M059J (cell line): ENCODE data around the gene ATG16L1. TPM values are rescaled to one million over a fixed set of nuclear protein-coding genes. Genes with fewer than 3 reads are reported as not detected.

Experiments
- DNase-seq: peaks from one replicate; pipeline ENCODE4 v3.0.0-alpha.2; 2012; ENCODE audit warnings: low read depth
- total RNA-seq: library from RNA; depleted of rRNA; stranded (reverse); fragments of >200 nt; shearing (Covaris generic); gene quantifications from 2 replicates; pipeline ENCODE4 v1.2.3, GENCODE V29; 2014

Gene ATG16L1
- total RNA-seq, 1 experiment from 2014 or later = 32.5 TPM

DNA sequence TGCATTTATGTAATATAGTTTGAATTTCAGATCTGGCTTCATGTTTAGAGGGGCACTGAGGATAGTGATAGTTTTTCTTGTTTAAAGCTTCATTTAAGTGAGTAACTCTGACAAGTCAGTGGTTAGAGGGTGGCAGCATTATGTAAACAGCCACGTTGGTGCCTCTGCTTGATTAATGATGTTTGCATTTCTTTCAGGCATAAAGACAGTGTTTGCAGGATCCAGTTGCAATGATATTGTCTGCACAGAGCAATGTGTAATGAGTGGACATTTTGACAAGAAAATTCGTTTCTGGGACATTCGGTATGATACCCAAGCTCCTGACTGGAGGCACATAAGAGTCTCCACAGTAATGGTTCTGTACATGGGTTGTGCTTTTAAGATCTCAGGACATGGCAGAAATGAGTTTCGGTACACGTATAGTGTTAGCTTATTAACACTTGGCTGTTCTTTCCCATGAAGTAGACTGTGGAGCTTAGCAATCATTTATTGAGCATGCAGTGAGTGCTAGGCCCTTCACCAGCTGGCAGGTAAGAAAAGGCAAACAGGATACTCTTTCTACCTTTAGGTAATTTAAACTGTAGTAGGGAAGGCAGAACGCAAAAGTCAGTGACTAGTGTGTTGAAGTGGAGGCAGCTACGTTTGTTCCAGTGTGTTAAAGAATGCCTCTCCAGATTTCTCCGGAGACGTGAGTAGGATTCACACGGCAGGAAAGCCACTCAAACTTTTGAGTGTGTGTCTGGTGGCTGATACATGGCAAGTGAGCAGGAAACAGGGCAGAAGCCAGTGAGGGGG, 38.8 kb downstream of the ATG16L1 start:
- peak; percentile 47 for DNase-seq

- no peak for DNase-seq
Measured at GRCh38 chr2:233295891-233296290, 44.4 kb downstream of the ATG16L1 start.

DNA sequence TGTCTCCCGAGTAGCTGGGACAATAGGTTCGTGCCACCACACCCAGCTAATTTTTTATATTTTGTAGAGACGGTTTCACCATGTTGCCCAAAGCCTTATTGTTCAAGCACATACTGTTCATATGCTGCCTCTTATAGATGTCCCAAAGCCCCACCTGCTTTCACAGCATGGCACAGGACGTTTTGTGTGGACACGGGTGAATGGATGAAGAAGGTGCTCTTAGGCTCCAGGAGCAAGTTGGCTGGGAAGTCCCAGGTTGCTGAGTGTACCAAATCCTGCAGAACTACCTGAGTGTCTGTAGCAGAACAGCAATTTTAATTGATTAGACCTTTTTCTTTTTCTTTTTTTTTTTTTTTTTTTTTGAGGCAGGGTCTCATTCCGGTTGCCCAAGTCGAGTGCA, 45.6 kb downstream of the ATG16L1 start:
- no peak for DNase-seq

- no peak for DNase-seq
Measured at GRCh38 chr2:233300401-233300800, 48.9 kb downstream of the ATG16L1 start.

- no peak for DNase-seq
Measured at GRCh38 chr2:233301248-233301647, 49.8 kb downstream of the ATG16L1 start.

DNA sequence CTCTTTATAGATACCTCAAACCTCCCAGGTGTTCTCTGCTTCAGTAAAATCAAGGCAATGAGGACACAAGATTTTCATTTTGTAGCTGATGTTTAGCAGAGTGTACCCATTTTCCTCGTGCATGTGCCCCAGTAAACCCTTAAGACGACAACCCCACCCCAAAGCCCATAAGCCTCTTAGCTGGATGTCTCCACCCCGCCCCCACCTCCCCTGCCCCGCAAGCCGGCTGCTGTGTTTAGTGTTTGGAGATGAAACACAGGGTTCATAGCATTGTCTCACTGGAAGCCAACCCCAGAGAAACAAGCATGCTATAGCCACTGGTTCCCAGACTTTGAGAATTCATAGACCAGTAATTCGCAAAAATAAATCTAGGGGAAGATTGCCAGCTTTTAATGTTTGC, 50.3 kb downstream of the ATG16L1 start:
- no peak for DNase-seq

DNA sequence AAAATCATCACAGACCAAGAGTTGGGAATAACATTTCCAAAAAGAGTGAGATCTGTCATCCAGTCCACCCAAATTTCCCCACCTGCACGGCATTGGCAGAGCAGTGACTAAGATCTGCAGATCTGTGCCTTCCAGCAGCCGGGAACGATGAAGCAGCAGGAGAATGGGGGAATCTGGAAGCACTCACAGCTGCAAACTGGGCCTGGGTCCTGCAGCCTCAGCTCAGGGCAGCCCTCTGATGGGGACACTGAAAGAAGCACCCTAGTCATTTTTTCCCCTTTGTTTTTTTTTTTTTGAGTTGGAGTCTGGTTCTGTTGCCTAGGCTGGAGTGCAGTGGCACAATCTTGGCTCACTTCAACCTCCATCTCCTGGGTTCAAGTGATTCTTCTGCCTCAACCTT, 51.8 kb downstream of the ATG16L1 start:
- DNase-seq = no peak

- DNase-seq = no peak
Measured at GRCh38 chr2:233307565-233307964, 56.1 kb downstream of the ATG16L1 start, which contains the start of gene SAG. TSS of gene SAG (plus strand) at chr2:233307816. CDS start at chr2:233309190, 1,374 bp downstream.

GRCh38 chr2:233311241-233311926, 59.9 kb downstream of the ATG16L1 start:
- no peak for DNase-seq

DNA sequence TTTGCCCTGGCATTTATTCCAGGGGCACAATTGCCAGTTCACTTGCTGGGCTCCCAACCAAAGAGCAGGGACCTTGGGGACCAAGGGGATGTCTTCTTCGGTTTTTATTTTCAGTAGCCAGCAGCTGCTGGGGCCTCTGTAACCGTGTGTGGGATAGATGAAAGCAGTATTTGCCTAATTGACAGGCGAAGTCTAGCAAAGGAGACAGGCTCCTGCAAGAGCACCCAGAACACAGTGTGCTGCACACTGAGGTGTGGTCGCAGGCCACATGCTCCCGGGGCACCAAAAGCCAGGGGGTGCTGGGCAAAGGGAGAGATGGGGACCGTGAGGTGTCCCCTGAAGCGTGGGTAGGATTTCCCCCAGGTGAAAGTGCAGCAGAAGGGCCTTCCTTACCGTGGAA, 61.4 kb downstream of the ATG16L1 start:
- no peak for DNase-seq

- DNase-seq = no peak
Measured at GRCh38 chr2:233314180-233314925, 62.9 kb downstream of the ATG16L1 start.

GRCh38 chr2:233317196-233317943, 65.9 kb downstream of the ATG16L1 start:
- no peak for DNase-seq

DNA sequence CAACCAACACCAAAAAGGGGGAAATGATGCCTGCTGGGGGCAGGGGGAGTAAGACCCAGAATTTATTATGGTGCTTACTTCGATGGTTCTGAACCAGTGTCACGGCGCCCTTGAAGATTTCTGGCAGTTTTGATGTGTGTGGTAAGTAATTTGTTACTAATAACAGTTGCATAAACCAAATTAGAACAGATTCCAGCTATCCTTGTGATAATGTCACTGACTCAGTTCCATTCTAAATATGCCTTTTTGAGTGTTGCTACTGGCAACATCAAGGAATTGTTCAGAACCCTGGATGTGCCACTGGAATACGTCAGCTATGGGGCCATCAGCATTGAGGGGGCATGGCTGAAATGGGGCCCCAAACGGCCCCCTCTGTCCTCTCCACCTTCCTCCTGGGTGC, 67.8 kb downstream of the ATG16L1 start:
- no peak for DNase-seq

- DNase-seq = no peak
Measured at GRCh38 chr2:233320470-233320869, 69.0 kb downstream of the ATG16L1 start.

- DNase-seq = no peak
Measured at GRCh38 chr2:233321166-233321565, 69.7 kb downstream of the ATG16L1 start.

GRCh38 chr2:233323851-233324250, 72.4 kb downstream of the ATG16L1 start:
- DNase-seq = no peak

DNA sequence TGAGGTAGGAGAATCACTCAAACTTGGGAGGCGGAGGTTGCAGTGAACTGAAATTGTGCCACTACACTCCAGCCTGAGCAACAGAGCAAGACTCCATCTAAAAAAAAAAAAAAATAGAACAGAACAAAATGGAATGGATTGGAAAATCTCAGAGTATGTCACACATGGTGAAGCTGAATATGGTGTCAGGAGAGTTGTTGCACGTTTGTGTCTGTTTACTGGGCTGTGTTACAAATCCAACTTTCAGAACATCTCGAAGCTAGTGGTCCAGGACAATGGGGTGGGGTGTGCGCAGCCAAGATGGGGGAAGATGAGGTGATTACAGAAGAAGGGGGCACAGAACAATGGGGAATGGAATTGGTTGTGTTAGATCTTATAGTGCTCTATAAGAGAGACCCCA, 73.8 kb downstream of the ATG16L1 start:
- no peak for DNase-seq

GRCh38 chr2:233325814-233326213, 74.3 kb downstream of the ATG16L1 start:
- DNase-seq = no peak

DNA sequence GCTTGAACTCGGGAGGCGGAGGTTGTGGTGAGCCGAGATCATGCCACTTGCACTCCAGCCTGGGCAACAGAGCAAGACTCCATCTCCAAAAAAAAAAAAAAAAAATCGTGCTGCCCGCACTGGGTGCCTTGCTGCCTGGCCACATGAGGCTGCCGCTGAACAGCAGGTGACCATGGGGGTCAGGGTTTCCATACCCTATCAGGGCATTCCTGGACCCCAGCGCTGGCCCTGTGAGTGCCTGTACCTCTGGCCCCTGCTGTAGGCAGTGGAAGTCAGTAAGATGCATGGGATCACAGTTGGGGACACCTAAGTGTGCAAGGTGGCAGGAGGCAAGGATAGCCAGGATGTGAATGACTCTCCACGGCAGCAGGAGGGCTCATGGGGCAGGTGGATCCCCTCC, 75.0 kb downstream of the ATG16L1 start:
- DNase-seq = no peak

DNA sequence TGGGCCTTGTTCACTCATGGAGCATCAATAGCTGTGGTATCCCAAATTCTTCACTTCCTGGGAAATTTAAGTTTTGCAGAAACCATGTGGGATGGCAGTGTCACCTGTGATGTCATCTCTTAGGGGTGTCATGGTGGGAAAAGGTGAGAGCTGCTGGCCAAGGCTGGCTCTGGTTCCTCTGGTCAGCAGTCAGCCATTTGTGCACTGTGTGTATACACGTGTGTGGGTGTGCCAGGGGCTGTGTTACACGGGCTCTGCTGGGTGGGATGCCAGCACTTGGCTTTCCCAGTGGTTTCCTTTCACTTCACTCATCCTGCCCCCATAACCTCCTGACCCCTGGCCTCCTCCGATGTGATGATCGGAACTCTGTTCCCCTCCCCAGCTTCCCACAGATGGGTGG, 77.4 kb downstream of the ATG16L1 start:
- DNase-seq = no peak

- peak; percentile 52 for DNase-seq
Measured at GRCh38 chr2:233329489-233330135, 78.1 kb downstream of the ATG16L1 start.
